Measurements from ENCODE around the gene TRAF3IP3.

GRCh38 chr1:209756615-209757445 lies 977 bp downstream of the TRAF3IP3 start:
- TF ChIP-seq YY1 (IDR thresholded peaks at IDR 0.05; ENCODE audit: insufficient read depth, insufficient read length) (no peak), SUZ12 (IDR thresholded peaks at IDR 0.05; ENCODE audit: extremely low read depth, insufficient read depth, insufficient read length) (no peak), ZNF274 (IDR thresholded peaks at IDR 0.05; ENCODE audit: low read depth, low read length) (no peak)
